Measurements from ENCODE around the gene SNRPA. TPM values are rescaled to one million over a fixed set of nuclear protein-coding genes. Genes with fewer than 3 reads are reported as not detected.

Gene SNRPA
- polyA plus RNA-seq, 1 donor (not counting 4 experiments of a cell fraction or from before 2014, with no cell fraction given), result 93.4 TPM

- H3K9me1 ChIP-seq (ENCODE audit: control insufficient read depth, extremely low read depth, insufficient read depth, low read length), result no peaks in the 10 kb centered on the region
- H3K36me3 ChIP-seq (ENCODE audit: control insufficient read depth in 2 of 2, extremely low read depth in 1 of 2, insufficient read depth in 2 of 2, low read length in 2 of 2), result peaks cover 44 to 54% of the 10 kb centered on the region in 2 experiments
- FAIRE-seq (no peak), DNase-seq (ENCODE audit: low read depth, low spot score) (no peak)
- no peak overlapping the region for H3K4me2 ChIP-seq (ENCODE audit: control insufficient read depth, extremely low read depth, insufficient read depth, low read depth, low read length)
- H4K20me1 ChIP-seq (ENCODE audit: control insufficient read depth, extremely low read depth, insufficient read depth, low read length), result no peaks in the 10 kb centered on the region
- peaks cover 2% of the 10 kb centered on the region for H3K79me2 ChIP-seq (ENCODE audit: control insufficient read depth, insufficient read depth, low read length)
- H3K9me3 ChIP-seq (ENCODE audit: control insufficient read depth, low read depth, low read length), result no peaks in the 10 kb centered on the region
- no peak overlapping the region for H3K4me3 ChIP-seq (ENCODE audit: control insufficient read depth in 2 of 3, extremely low read depth in 1 of 3, insufficient read depth in 2 of 3, low read depth in 1 of 3, low read length in 3 of 3)
- H2AFZ ChIP-seq (ENCODE audit: control insufficient read depth, low read length), result no peak overlapping the region
- dilution Hi-C loops (cut with MboI; ENCODE audit: extremely low pct_ligation_motif_present, low sequenced_read_pairs), result no loop called here
- no peaks in the 10 kb centered on the region for H3K27me3 ChIP-seq (ENCODE audit: control insufficient read depth, extremely low read depth, insufficient read depth, low read length)
- H3K9ac ChIP-seq (ENCODE audit: control insufficient read depth, extremely low read depth, insufficient read depth, low read length), result no peak overlapping the region
- no peak overlapping the region for H3K27ac ChIP-seq (ENCODE audit: control insufficient read depth, insufficient read depth, low read length)
- H3K4me1 ChIP-seq (ENCODE audit: control insufficient read depth, extremely low read depth, insufficient read depth, low read length), result peaks cover 9% of the 10 kb centered on the region
- TF ChIP-seq EZH2 (IDR thresholded peaks at IDR 0.05; ENCODE audit: low read length), result no peak
- TF ChIP-seq, protein P1, sequence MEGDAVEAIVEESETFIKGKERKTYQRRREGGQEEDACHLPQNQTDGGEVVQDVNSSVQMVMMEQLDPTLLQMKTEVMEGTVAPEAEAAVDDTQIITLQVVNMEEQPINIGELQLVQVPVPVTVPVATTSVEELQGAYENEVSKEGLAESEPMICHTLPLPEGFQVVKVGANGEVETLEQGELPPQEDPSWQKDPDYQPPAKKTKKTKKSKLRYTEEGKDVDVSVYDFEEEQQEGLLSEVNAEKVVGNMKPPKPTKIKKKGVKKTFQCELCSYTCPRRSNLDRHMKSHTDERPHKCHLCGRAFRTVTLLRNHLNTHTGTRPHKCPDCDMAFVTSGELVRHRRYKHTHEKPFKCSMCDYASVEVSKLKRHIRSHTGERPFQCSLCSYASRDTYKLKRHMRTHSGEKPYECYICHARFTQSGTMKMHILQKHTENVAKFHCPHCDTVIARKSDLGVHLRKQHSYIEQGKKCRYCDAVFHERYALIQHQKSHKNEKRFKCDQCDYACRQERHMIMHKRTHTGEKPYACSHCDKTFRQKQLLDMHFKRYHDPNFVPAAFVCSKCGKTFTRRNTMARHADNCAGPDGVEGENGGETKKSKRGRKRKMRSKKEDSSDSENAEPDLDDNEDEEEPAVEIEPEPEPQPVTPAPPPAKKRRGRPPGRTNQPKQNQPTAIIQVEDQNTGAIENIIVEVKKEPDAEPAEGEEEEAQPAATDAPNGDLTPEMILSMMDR (optimal IDR thresholded peaks at IDR 0.05 in 1 of 3, IDR thresholded peaks at IDR 0.05 in 1 of 3, conservative IDR thresholded peaks at IDR 0.05 in 1 of 3; ENCODE audit: extremely low read depth in 1 of 3, insufficient read depth in 2 of 3, low read length in 3 of 3), result no peak
Observed at GRCh38 chr19:40733149-40733548, 17.9 kb upstream of the SNRPA start.

DNA sequence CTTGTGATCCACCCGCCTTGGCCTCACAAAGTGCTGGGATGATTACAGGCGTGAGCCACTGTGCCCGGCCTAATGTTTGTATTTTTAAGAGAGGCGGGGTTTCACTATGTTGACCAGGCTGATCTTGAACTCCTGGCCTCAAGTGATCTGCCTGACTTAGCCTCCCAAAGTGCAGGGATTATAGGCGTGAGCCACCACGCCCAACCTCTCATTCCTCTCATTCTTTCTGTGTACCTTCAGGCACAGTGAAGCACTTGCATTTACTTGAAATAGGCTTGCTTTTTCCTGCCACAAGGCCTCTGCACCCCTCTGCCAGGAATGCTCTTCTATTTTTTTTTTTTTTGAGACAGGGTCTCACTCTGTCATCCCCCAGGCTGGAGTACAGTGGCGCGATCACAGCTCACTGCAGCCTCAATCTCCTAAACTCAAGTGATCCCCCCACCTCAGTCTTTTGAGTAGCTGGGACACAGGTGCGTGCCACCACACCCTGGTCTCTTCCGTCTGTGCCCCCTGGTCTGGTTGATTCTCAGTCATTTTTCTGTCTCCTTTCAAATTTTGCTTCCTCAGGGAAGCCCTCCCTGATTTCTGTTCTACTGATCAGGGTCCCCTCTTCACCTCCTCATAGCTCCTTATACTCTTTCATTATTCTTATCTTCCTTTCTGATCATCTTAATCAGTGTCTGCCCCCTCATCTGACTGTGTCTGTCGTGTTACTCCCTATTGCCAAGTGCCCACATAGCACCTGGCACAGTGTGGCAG lies 15.8 kb upstream of the SNRPA start:
- no peak for FAIRE-seq
- DNase-seq (ENCODE audit: low read depth, low spot score), result no peak
- dilution Hi-C loops (cut with MboI; ENCODE audit: extremely low pct_ligation_motif_present, low sequenced_read_pairs), result no loop called here
- no peaks in the 10 kb centered on the region for H3K27me3 ChIP-seq (ENCODE audit: control insufficient read depth, extremely low read depth, insufficient read depth, low read length)
- H3K79me2 ChIP-seq (ENCODE audit: control insufficient read depth, insufficient read depth, low read length), result no peaks in the 10 kb centered on the region
- peaks cover 52 to 66% of the 10 kb centered on the region in 2 experiments for H3K36me3 ChIP-seq (ENCODE audit: control insufficient read depth in 2 of 2, extremely low read depth in 1 of 2, insufficient read depth in 2 of 2, low read length in 2 of 2)
- no peak overlapping the region for H3K9ac ChIP-seq (ENCODE audit: control insufficient read depth, extremely low read depth, insufficient read depth, low read length)
- H3K9me1 ChIP-seq (ENCODE audit: control insufficient read depth, extremely low read depth, insufficient read depth, low read length), result no peaks in the 10 kb centered on the region
- no peak overlapping the region for H3K27ac ChIP-seq (ENCODE audit: control insufficient read depth, insufficient read depth, low read length)
- no peaks in the 10 kb centered on the region for H3K9me3 ChIP-seq (ENCODE audit: control insufficient read depth, low read depth, low read length)
- no peak overlapping the region for H2AFZ ChIP-seq (ENCODE audit: control insufficient read depth, low read length)
- peaks cover 9% of the 10 kb centered on the region for H3K4me1 ChIP-seq (ENCODE audit: control insufficient read depth, extremely low read depth, insufficient read depth, low read length)
- H4K20me1 ChIP-seq (ENCODE audit: control insufficient read depth, extremely low read depth, insufficient read depth, low read length), result no peaks in the 10 kb centered on the region
- H3K4me2 ChIP-seq (ENCODE audit: control insufficient read depth, extremely low read depth, insufficient read depth, low read depth, low read length), result no peak overlapping the region
- TF ChIP-seq EZH2 (IDR thresholded peaks at IDR 0.05; ENCODE audit: low read length), result no peak
- TF ChIP-seq, protein P1 (optimal IDR thresholded peaks at IDR 0.05 in 1 of 3, IDR thresholded peaks at IDR 0.05 in 1 of 3, conservative IDR thresholded peaks at IDR 0.05 in 1 of 3; ENCODE audit: extremely low read depth in 1 of 3, insufficient read depth in 2 of 3, low read length in 3 of 3), result no peak
- H3K4me3 ChIP-seq (ENCODE audit: control insufficient read depth in 2 of 3, extremely low read depth in 1 of 3, insufficient read depth in 2 of 3, low read depth in 1 of 3, low read length in 3 of 3), result no peak overlapping the region

All from keratinocyte (primary cell).